ENCODE results near the gene SEMA5B.

Gene SEMA5B

GRCh38 chr3:122959339-122959738, 68.2 kb downstream of the SEMA5B start:
- H3K27ac ChIP-seq (ENCODE audit: extremely low read depth, low read depth, low read length) = no peak overlapping the region
- H3K9me3 ChIP-seq (ENCODE audit: control insufficient read depth, insufficient read depth, low read depth, low read length) = no peaks in the 10 kb centered on the region
- no peak for TF ChIP-seq ZNF473 (tag by site-specific recombination; IDR thresholded peaks at IDR 0.05)
- TF ChIP-seq ZIC2 (tag by site-specific recombination; IDR thresholded peaks at IDR 0.05) = no peak
- no peak for TF ChIP-seq ZNF645 (tag by site-specific recombination; IDR thresholded peaks at IDR 0.05)
- TF ChIP-seq SALL2 (tag by site-specific recombination; IDR thresholded peaks at IDR 0.05; ENCODE audit: borderline replicate concordance) = no peak
- no peak for TF ChIP-seq ZNF571 (tag by site-specific recombination; IDR thresholded peaks at IDR 0.05)
- TF ChIP-seq ZNF76 (tag by site-specific recombination; IDR thresholded peaks at IDR 0.05; ENCODE audit: borderline replicate concordance, low read depth) = no peak
- TF ChIP-seq, protein P1, sequence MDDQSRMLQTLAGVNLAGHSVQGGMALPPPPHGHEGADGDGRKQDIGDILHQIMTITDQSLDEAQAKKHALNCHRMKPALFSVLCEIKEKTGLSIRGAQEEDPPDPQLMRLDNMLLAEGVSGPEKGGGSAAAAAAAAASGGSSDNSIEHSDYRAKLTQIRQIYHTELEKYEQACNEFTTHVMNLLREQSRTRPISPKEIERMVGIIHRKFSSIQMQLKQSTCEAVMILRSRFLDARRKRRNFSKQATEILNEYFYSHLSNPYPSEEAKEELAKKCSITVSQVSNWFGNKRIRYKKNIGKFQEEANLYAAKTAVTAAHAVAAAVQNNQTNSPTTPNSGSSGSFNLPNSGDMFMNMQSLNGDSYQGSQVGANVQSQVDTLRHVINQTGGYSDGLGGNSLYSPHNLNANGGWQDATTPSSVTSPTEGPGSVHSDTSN (CRISPR knock-in tag; IDR thresholded peaks at IDR 0.05) = no peak
- no peak for TF ChIP-seq ZNF777 (tag by site-specific recombination; IDR thresholded peaks at IDR 0.05; ENCODE audit: borderline replicate concordance)
- no peak for TF ChIP-seq ELK4 (IDR thresholded peaks at IDR 0.05; ENCODE audit: borderline replicate concordance, low read depth, low read length)
- TF ChIP-seq, protein P2, sequence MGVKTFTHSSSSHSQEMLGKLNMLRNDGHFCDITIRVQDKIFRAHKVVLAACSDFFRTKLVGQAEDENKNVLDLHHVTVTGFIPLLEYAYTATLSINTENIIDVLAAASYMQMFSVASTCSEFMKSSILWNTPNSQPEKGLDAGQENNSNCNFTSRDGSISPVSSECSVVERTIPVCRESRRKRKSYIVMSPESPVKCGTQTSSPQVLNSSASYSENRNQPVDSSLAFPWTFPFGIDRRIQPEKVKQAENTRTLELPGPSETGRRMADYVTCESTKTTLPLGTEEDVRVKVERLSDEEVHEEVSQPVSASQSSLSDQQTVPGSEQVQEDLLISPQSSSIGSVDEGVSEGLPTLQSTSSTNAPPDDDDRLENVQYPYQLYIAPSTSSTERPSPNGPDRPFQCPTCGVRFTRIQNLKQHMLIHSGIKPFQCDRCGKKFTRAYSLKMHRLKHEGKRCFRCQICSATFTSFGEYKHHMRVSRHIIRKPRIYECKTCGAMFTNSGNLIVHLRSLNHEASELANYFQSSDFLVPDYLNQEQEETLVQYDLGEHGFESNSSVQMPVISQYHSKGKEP (tag by site-specific recombination; IDR thresholded peaks at IDR 0.05) = no peak
- no peak for TF ChIP-seq ZNF529 (tag by site-specific recombination; IDR thresholded peaks at IDR 0.05; ENCODE audit: insufficient replicate concordance)
- no peak for TF ChIP-seq ZNF623 (tag by site-specific recombination; IDR thresholded peaks at IDR 0.05)
- TF ChIP-seq ZNF112 (tag by site-specific recombination; IDR thresholded peaks at IDR 0.05) = no peak
- CTCF ChIA-PET = interaction anchor here (0.7 to 0.9 kb wide), 2 partner anchors 12 to 13 kb away, joined by 3 read pairs; no protein-coding TSS in a partner anchor
- H3K36me3 ChIP-seq (ENCODE audit: control insufficient read depth in 2 of 2, insufficient read depth in 1 of 2, low read length in 2 of 2) = no peaks in the 10 kb centered on the region
- 0 out of 2 replicates have a peak, but pooled peaks cover 2% of the 10 kb centered on the region for H3K4me1 ChIP-seq (ENCODE audit: control insufficient read depth, insufficient read depth, low read length)
- POLR2A ChIA-PET = no interaction called here
- no peak overlapping the region for H3K4me3 ChIP-seq (ENCODE audit: low read depth, low read length)

- no peaks in the 10 kb centered on the region for H3K9me3 ChIP-seq (ENCODE audit: control insufficient read depth, insufficient read depth, low read depth, low read length)
- no peaks in the 10 kb centered on the region for H3K36me3 ChIP-seq (ENCODE audit: control insufficient read depth in 2 of 2, insufficient read depth in 1 of 2, low read length in 2 of 2)
- H3K4me1 ChIP-seq (ENCODE audit: control insufficient read depth, insufficient read depth, low read length) = 0 out of 2 replicates have a peak, but pooled peaks cover 2% of the 10 kb centered on the region
- H3K27ac ChIP-seq (ENCODE audit: extremely low read depth, low read depth, low read length) = no peak overlapping the region
- POLR2A ChIA-PET = no interaction called here
- no peak overlapping the region for H3K4me3 ChIP-seq (ENCODE audit: low read depth, low read length)
- CTCF ChIA-PET = interaction anchor here (2.5 kb wide), 1 partner anchor 15 kb away, joined by 12 read pairs; no protein-coding TSS in a partner anchor
- peak; percentile 14; the same call in 1 of the 2 replicates for TF ChIP-seq GLIS1 (tag by site-specific recombination; IDR thresholded peaks at IDR 0.05)
- peak; percentile 76 for TF ChIP-seq ZFHX2 (tag by site-specific recombination; conservative IDR thresholded peaks at IDR 0.05)
- TF ChIP-seq ZNF654 (tag by site-specific recombination; IDR thresholded peaks at IDR 0.05; ENCODE audit: low read depth) = no peak
- TF ChIP-seq ZNF521 (tag by site-specific recombination; IDR thresholded peaks at IDR 0.05) = no peak
- TF ChIP-seq ZNF692 (tag by site-specific recombination; IDR thresholded peaks at IDR 0.05) = no peak
- peak; percentile 50 for TF ChIP-seq PRDM10 (tag by site-specific recombination; IDR thresholded peaks at IDR 0.05)
- peak; percentile 55 for TF ChIP-seq EGR2 (tag by site-specific recombination; IDR thresholded peaks at IDR 0.05; ENCODE audit: low read depth)
- no peak for TF ChIP-seq ZNF248 (tag by site-specific recombination; IDR thresholded peaks at IDR 0.05)
- no peak for TF ChIP-seq ZNF791 (tag by site-specific recombination; IDR thresholded peaks at IDR 0.05)
These were observed 69.6 kb downstream of the SEMA5B start for GRCh38 chr3:122957707-122958689.

Measured in HEK293 (cell line).